LNCaP clone FGC (cell line): Measurements from ENCODE around the gene HHIPL1.

Experiments used
- DNase-seq: peaks from one replicate; pipeline ENCODE4 v3.0.0-alpha.2; 2011; ENCODE audit warnings: low read depth
- H3K4me3 ChIP-seq: 2 replicates; pipeline ENCODE4 v1.5.1; 2011; ENCODE audit warnings: mild to moderate bottlenecking, low read depth, low read length, control low read depth
- TF ChIP-seq, protein P1 (sequence below): IDR thresholded peaks from 2 replicates; pipeline ENCODE4 v1.5.1; 2012; ENCODE audit warnings: mild to moderate bottlenecking; ENCODE audit not compliant: control insufficient read depth, insufficient read depth; ENCODE audit errors: extremely low read depth

HHIPL1 gene

DNA sequence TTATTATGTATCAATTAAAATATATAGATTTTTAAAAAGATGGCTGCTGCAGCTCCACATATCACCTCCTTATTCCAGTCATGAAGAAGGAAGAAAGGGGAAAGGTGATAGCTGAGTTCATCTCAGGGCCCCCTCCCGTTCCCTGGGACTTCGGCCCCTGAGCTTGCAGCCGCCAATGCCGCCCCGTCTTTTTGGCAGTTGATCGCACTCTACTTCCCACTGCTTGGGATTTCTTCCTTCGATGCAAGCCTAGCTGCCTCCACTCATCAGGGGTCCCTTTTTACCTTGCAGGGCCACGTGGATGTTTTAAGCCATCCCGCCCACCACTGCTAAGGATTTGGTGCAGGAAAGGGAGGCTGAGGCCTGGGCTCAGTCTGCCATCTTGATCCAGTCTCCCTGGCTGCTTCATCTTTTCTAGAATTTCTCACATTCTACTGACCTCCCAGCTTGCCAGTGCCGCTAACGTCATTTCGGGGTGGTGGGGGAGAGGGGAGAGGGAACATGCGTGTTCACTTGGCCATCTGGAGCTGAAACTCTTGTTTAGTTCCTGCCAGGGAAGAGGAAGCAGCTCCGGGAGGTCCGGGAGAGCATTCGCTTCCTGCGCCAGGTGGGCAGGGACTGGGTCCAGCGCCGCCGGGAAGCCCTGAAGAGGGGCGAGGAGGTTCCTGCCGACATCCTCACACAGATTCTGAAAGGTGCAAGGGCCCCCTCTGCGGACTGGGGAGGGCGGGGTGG, 70.5 kb downstream of the HHIPL1 start:
- TF ChIP-seq, protein P1, sequence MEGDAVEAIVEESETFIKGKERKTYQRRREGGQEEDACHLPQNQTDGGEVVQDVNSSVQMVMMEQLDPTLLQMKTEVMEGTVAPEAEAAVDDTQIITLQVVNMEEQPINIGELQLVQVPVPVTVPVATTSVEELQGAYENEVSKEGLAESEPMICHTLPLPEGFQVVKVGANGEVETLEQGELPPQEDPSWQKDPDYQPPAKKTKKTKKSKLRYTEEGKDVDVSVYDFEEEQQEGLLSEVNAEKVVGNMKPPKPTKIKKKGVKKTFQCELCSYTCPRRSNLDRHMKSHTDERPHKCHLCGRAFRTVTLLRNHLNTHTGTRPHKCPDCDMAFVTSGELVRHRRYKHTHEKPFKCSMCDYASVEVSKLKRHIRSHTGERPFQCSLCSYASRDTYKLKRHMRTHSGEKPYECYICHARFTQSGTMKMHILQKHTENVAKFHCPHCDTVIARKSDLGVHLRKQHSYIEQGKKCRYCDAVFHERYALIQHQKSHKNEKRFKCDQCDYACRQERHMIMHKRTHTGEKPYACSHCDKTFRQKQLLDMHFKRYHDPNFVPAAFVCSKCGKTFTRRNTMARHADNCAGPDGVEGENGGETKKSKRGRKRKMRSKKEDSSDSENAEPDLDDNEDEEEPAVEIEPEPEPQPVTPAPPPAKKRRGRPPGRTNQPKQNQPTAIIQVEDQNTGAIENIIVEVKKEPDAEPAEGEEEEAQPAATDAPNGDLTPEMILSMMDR = no peak
- no peak for DNase-seq
- H3K4me3 ChIP-seq = no peak overlapping the region

DNA sequence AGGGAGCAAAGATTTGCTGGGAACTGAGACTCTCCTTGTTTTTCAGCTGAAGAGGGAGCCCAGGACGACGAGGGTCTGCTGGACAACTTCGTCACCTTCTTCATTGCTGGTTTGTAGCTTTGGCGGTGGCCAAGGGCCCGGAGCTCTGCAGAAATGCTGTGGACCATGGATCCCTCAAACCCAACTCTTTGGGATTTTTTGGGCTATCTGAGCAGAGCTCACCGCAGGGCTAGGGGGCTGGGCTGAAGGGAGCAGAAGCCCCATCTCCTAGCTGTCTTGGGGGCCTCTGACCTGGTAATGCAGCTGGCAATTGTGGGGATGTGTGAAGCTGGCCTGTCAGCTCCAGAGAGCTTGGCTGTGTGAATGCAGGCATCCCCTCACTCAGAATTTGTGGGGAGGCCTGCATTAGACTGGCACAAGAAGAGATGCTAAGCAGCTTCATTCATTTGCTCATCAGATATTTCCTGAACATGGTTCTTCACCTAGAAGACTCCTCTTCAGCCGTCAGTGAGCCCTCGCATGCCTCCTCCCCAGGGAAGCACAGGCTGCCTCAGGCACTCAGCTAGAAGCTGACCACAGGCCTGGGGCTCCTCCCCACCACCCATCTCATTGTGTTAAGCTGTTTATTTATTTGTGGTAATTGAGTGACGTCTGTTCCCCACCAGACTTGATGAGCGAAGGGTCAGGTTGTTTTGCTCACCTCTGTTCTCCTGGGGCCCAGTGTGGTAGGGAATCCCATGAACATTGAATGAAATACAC, 71.3 kb downstream of the HHIPL1 start:
- no peak for DNase-seq
- H3K4me3 ChIP-seq = no peak overlapping the region
- TF ChIP-seq, protein P1 = no peak

DNA sequence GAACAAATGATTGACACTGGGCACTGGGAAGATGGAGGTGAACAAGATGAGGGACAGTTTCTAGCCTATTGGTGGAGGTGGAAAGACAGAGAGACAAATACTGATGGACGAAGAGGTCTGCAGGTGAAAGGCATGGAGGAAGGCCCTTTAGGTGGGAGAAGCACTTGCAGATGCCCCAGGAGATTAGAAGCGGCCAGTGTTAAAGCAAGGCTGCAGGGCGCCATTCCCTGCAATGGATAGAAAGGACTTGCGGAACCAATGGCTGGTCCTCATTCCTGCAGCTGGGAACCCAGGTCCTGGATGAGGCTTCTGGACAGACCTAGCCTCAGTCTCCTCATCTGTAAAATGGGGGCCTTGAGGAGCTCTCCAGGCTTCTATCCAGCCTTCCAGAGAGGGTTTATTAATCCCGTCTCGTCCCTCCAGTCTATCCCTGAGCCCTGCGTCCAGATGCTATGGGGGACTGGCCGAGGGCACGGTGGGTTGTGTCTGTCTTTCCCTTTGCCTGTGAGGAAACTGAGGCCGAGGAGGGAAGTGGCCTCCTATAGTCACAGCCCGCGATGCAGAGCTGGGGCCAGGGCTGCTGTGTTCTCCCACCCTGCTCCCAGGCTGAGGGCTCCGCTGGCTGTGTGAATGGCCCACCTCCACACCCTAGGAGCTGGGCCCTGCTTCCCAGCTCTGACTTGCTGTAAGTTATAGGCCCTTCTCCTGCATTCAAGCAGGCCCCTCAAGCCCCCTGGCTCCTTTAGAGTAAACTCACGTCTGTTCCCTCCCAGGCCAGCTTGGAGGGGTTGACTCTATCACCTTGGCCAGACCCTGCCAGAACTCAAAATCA, 72.1 kb downstream of the HHIPL1 start:
- H3K4me3 ChIP-seq = no peak overlapping the region
- DNase-seq = no peak
- TF ChIP-seq, protein P1 = no peak

DNA sequence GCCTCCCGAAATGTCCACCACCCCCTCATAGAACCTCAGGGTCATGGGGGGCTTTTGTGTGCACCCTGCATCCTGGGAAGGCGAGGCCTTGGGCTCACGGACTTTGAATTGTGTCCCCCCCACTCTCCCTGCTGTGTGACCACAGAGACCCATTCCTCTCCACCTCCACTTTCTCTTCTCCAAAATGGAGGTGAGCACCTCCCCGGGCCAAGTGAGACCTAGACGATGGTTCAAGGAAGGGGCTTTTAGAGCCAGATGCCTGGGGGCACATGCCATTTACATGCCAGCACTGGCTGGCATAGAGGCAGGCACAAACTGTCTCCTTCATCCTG, 72.7 kb downstream of the HHIPL1 start:
- no peak overlapping the region for H3K4me3 ChIP-seq
- DNase-seq = no peak
- TF ChIP-seq, protein P1 = no peak

DNA sequence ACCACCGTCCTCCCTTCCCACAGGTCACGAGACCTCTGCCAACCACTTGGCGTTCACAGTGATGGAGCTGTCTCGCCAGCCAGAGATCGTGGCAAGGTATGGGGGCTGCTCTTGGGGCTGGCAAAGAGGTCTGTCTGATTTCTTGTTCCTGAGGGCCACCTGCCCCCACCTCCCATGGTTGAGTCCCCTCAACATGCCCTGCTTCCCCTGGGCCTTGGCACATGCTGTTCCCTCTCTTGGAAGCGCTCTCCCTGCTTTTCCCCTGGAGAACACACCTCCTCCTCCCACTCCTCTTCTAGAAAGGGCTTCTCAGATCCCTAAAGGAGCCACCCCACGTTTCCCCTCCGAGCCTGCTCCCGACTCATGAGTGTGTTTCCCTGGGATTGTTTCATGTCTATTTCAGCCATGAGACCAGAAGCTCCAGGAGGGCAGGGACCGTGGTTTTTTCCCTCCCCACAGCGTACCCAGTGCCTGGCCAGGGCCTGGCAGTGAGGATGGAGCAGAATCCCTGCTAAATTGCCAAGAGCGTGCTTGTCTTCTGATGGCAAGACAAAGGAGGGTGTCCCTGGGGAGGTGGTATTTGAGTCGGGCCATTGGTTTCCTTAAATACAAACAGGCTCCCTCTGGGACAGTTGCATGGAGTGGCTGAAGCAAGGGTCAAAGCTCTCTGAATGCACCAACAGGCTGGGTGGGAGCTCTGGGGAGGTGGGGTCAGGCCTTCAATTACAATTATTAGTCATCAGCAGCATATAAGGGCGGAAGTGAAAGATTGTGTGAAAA, 73.3 kb downstream of the HHIPL1 start:
- no peak for DNase-seq
- TF ChIP-seq, protein P1 = no peak

DNA sequence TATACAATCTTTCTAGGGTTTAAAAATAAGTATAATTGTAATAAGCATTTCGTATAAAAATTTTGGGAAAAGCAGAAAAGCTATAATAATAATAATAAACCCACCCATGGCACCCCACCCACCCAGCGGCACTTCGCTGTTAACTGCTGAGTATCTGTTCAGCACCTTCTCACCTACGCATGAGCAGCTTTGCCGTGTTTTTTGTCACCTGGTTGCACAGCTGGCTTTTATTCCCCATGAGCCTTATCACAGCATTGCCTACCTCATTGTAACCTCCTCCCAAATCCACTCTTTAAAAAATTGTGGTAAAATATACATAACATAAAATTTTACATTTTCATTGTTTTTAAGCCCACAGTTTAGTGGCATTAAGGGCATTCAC, 73.9 kb downstream of the HHIPL1 start:
- TF ChIP-seq, protein P1 = no peak
- H3K4me3 ChIP-seq = no peak overlapping the region
- DNase-seq = no peak

More for the DNA sequence above, 73.3 kb downstream of the HHIPL1 start:
- no peak overlapping the region for H3K4me3 ChIP-seq
